HG02642 (cell line): ENCODE measurements around the gene SAA2.
"Not testable (repeated sequence)": the region's sequence is repeated elsewhere in the genome, so short reads cannot be mapped to it uniquely, and the experiment has no call there.

ENCODE experiments used
- ATAC-seq: cut with Tn5 transposase; IDR thresholded peaks from one replicate; pipeline ENCODE4 v1.9.1; 2021; ENCODE audit warnings: mild to moderate bottlenecking; ENCODE audit not compliant: unreplicated experiment, poor library complexity

The SAA2 gene

GRCh38 chr11:18203723-18204122, 44.7 kb downstream of the SAA2 start:
- no peak for ATAC-seq

- not testable (repeated sequence) for ATAC-seq
Observed at GRCh38 chr11:18197738-18198137, 50.7 kb downstream of the SAA2 start.

- ATAC-seq, result no peak
Observed at GRCh38 chr11:18196532-18196931, 51.9 kb downstream of the SAA2 start.
